ENCODE measurements around the gene KCNF1. TPM values are rescaled to one million over a fixed set of nuclear protein-coding genes. Genes with fewer than 3 reads are reported as not detected.

The KCNF1 gene
- total RNA-seq, 1 experiment from 2014 or later: 0.52 TPM

GRCh38 chr2:10909996-10910341 is 1.8 kb upstream of the KCNF1 start:
- H3K27ac ChIP-seq (ENCODE audit: low read depth, low read length): no peak overlapping the region
- peaks cover 3 to 22% of the 10 kb centered on the region in 2 experiments; a peak in 3 of 4 replicates for H3K4me1 ChIP-seq (ENCODE audit: control insufficient read depth in 1 of 2, insufficient read depth in 2 of 2, low read length in 2 of 2)
- CTCF ChIA-PET: interaction anchor here (1.0 to 2.7 kb wide), 5 partner anchors 9 to 220 kb away, joined by 3 to 25 read pairs (median 5); no protein-coding TSS in a partner anchor
- no TSS peak for BruUV-seq (replicated peaks)
- H3K9me2 ChIP-seq (ENCODE audit: insufficient read depth): no peaks in the 10 kb centered on the region
- ATAC-seq: no peak
- no peak overlapping the region for H3K4me3 ChIP-seq (replicated peaks in 1 of 2; ENCODE audit: low read depth in 1 of 2, low read length in 2 of 2)
- no peak overlapping the region for H3K9ac ChIP-seq (ENCODE audit: low read length)
- H2AFZ ChIP-seq (ENCODE audit: low read depth, low read length, poor library complexity, severe bottlenecking): peak overlapping the region; percentile 65
- intact Hi-C loops (cut with micrococcal nuclease): no loop called here
- no peaks in the 10 kb centered on the region for H3K79me2 ChIP-seq (ENCODE audit: insufficient read depth, low read length)
- H3K4me2 ChIP-seq (ENCODE audit: low read length): no peak overlapping the region
- TF ChIP-seq RAD21 (IDR thresholded peaks at IDR 0.05; ENCODE audit: low read depth) (no peak), CBX3 (IDR thresholded peaks at IDR 0.05; ENCODE audit: low read depth) (0 out of 2 replicates have a peak, but pooled peaks have one; percentile 1), ATF3 (IDR thresholded peaks at IDR 0.05) (no peak)
- no peaks in the 10 kb centered on the region for H3K9me3 ChIP-seq (ENCODE audit: control insufficient read depth in 1 of 2, insufficient read depth in 1 of 2, low read depth in 1 of 2, low read length in 2 of 2)
- no peak for DNase-seq (ENCODE audit: low read depth, low spot score)
- POLR2A ChIA-PET: no interaction called here
- no peaks in the 10 kb centered on the region for H3K36me3 ChIP-seq (ENCODE audit: control insufficient read depth in 1 of 2, insufficient read depth in 2 of 2, low read length in 2 of 2)
- no peaks in the 10 kb centered on the region for H4K20me1 ChIP-seq (ENCODE audit: insufficient read depth)
- H3K27me3 ChIP-seq (ENCODE audit: insufficient read depth, low read length): no peaks in the 10 kb centered on the region
- RAD21 ChIA-PET (ENCODE audit: low non-redundant PET in 1 of 2, low total read pairs in 2 of 2, uncharacterized antibody in 2 of 2, unreplicated experiment in 2 of 2): interaction anchor here in 1 of 2 experiments (0.6 to 1.2 kb wide), 2 partner anchors 10 to 215 kb away, joined by 3 to 4 read pairs; no protein-coding TSS in a partner anchor

- H3K79me2 ChIP-seq (ENCODE audit: insufficient read depth, low read length): no peaks in the 10 kb centered on the region
- no peak overlapping the region for H2AFZ ChIP-seq (ENCODE audit: low read depth, low read length, poor library complexity, severe bottlenecking)
- no peaks in the 10 kb centered on the region for H4K20me1 ChIP-seq (ENCODE audit: insufficient read depth)
- CTCF ChIA-PET: interaction anchor here (1.1 to 2.7 kb wide), 3 partner anchors 10 to 14 kb away, joined by 4 to 25 read pairs (median 5); no protein-coding TSS in a partner anchor
- TF ChIP-seq SP1 (IDR thresholded peaks at IDR 0.05; ENCODE audit: low read depth) (no peak), SRF (IDR thresholded peaks at IDR 0.05; ENCODE audit: low read depth) (no peak), CEBPB (IDR thresholded peaks at IDR 0.05; ENCODE audit: low read depth) (no peak), ATF3 (IDR thresholded peaks at IDR 0.05) (no peak), POLR2AphosphoS5 (IDR thresholded peaks at IDR 0.05; ENCODE audit: low read depth, low read length) (no peak), MAX (IDR thresholded peaks at IDR 0.05) (no peak), ZFX (IDR thresholded peaks at IDR 0.05) (no peak), SIN3A (IDR thresholded peaks at IDR 0.05; ENCODE audit: low read depth) (no peak)
- H3K27ac ChIP-seq (ENCODE audit: low read depth, low read length): no peak overlapping the region
- no peak overlapping the region for H3K4me3 ChIP-seq (replicated peaks in 1 of 2; ENCODE audit: low read depth in 1 of 2, low read length in 2 of 2)
- H3K4me1 ChIP-seq (ENCODE audit: control insufficient read depth in 1 of 2, insufficient read depth in 2 of 2, low read length in 2 of 2): peaks cover 3 to 22% of the 10 kb centered on the region in 2 experiments; a peak in 3 of 4 replicates
- RAD21 ChIA-PET (ENCODE audit: low non-redundant PET in 1 of 2, low total read pairs in 2 of 2, uncharacterized antibody in 2 of 2, unreplicated experiment in 2 of 2): interaction anchor here in 1 of 2 experiments (1.2 kb wide), 1 partner anchor 214 kb away, joined by 4 read pairs; no protein-coding TSS in a partner anchor
- ATAC-seq (no peak), DNase-seq (ENCODE audit: low read depth, low spot score) (no peak)
- H3K36me3 ChIP-seq (ENCODE audit: control insufficient read depth in 1 of 2, insufficient read depth in 2 of 2, low read length in 2 of 2): no peaks in the 10 kb centered on the region
- BruUV-seq (replicated peaks): no TSS peak
- H3K4me2 ChIP-seq (ENCODE audit: low read length): no peak overlapping the region
- H3K9me2 ChIP-seq (ENCODE audit: insufficient read depth): no peaks in the 10 kb centered on the region
- H3K27me3 ChIP-seq (ENCODE audit: insufficient read depth, low read length): no peaks in the 10 kb centered on the region
- H3K9ac ChIP-seq (ENCODE audit: low read length): no peak overlapping the region
- no peaks in the 10 kb centered on the region for H3K9me3 ChIP-seq (ENCODE audit: control insufficient read depth in 1 of 2, insufficient read depth in 1 of 2, low read depth in 1 of 2, low read length in 2 of 2)
- intact Hi-C loops (cut with micrococcal nuclease): no loop called here
- POLR2A ChIA-PET: no interaction called here
These were observed 1.1 kb upstream of the KCNF1 start for GRCh38 chr2:10910625-10911024.

Data from HCT116 (cell line).